GM20000 (cell line): ENCODE data around the gene PLEKHA3.

Experiments
- DNase-seq: peaks from one replicate; pipeline ENCODE4 v3.0.0; 2012; ENCODE audit warnings: low spot score
- TF ChIP-seq, protein P1 (sequence below): IDR thresholded peaks from 2 replicates; pipeline ENCODE4 v1.5.1; 2012; ENCODE audit warnings: mild to moderate bottlenecking, control low read depth; ENCODE audit errors: extremely low read depth, missing control alignments

PLEKHA3 gene

DNA sequence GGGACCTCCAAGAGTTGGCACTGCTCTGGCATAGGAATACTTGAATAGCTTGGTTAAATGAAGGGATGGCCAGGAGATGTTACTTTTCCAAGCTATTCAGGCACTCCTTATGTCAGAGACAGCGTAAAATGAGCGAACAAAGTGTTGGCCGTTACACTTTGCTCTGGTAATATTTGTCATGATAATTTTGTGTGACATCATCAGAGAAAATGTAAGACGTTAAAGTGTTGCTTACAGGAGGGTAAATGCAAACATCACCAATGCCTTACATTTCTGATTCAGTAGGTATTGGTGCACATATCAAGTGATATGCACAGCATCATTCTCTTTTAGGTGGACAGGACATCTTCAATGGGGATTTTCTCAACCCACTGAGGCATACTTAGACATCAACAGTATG, 46.0 kb downstream of the PLEKHA3 start:
- DNase-seq: no peak
- TF ChIP-seq, protein P1, sequence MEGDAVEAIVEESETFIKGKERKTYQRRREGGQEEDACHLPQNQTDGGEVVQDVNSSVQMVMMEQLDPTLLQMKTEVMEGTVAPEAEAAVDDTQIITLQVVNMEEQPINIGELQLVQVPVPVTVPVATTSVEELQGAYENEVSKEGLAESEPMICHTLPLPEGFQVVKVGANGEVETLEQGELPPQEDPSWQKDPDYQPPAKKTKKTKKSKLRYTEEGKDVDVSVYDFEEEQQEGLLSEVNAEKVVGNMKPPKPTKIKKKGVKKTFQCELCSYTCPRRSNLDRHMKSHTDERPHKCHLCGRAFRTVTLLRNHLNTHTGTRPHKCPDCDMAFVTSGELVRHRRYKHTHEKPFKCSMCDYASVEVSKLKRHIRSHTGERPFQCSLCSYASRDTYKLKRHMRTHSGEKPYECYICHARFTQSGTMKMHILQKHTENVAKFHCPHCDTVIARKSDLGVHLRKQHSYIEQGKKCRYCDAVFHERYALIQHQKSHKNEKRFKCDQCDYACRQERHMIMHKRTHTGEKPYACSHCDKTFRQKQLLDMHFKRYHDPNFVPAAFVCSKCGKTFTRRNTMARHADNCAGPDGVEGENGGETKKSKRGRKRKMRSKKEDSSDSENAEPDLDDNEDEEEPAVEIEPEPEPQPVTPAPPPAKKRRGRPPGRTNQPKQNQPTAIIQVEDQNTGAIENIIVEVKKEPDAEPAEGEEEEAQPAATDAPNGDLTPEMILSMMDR: no peak

- DNase-seq: no peak
- TF ChIP-seq, protein P1: no peak
Observed at GRCh38 chr2:178527592-178527991, 47.3 kb downstream of the PLEKHA3 start.

DNA sequence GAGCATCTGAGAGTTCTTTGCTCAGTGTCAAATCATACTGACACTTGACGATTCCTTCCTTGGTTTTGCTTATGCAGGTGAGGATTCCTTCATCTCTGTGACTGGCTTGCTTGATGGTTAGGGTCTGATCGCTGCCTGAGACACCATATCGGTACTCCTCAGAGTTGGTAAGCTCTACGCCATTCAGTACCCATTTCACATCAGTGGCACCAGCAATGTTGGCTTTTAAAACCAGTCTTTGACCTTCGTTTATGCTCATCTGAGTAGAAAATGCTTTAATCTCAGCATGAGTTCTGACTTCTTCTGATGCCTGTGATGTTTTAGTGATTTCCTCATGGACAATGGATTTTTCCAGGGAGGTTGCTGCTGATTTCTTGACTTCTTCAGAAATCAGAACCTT, 48.4 kb downstream of the PLEKHA3 start:
- TF ChIP-seq, protein P1: no peak
- no peak for DNase-seq

DNA sequence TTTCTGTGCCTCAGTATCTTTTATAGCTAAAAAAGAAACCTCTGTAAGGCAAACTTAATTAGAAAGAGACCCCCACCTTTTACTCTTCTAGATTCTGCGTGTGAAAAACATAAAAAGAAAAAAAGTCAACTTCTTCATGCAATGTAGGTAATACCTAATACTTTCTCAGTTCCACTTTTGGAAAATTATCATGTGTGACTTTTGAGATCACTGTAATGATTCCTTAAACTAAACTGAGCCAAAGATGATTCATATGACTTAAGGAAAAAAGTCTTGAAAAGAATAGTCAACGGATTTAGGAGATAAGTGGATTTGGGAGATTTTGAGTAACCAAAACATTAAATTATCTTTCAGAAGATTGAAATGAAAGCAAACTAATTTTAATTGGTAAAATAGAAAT, 48.9 kb downstream of the PLEKHA3 start:
- TF ChIP-seq, protein P1: no peak
- no peak for DNase-seq

GRCh38 chr2:178530131-178530530, 49.9 kb downstream of the PLEKHA3 start:
- TF ChIP-seq, protein P1: no peak
- DNase-seq: no peak

DNA sequence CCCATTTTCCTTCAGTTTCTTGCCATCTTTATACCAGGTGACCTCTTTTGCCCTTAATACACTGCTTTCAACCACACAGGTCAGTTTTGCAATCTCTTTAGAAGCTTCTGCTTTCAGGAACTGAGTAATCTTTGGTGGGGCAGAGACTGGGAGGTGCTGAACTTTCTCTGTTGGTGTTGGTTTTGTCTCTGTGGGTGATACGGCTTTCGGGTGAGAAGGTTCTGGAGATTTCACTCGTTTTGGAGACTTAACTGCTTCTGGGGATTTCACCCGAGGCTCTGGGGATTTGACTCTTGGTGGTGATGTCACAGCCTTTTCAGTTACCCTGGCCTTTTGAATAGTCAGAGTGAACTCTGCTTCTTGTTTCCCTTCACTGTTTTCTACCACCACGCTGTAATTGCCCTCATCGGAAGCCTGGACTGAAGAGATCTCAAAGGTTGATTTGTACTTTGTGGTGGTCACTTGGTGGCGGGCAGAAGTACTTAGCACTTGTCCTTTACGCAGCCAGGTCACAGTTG, 50.4 kb downstream of the PLEKHA3 start:
- TF ChIP-seq, protein P1: no peak
- DNase-seq: peak; percentile 76

GRCh38 chr2:178531168-178531567, 50.9 kb downstream of the PLEKHA3 start:
- DNase-seq: no peak
- TF ChIP-seq, protein P1: no peak
